OCI-LY7 (cell line): ENCODE results near the gene PITHD1. TPM values are rescaled to one million over a fixed set of nuclear protein-coding genes. Genes with fewer than 3 reads are reported as not detected.

Experiments used
- BruUV-seq: library from RNA; stranded (reverse); fragments of 400-500 nt; replicated peaks from 2 replicates; lab custom pipeline; 2021; lab: Mats Ljungman, UMichigan
- CTCF ChIA-PET: fragments of 300-600 bp; sonication (Branson Sonifier 250); formaldehyde crosslinking; loops from one replicate; lab custom pipeline; 2022; ENCODE audit warnings: antibody characterized with exemption; ENCODE audit not compliant: unreplicated experiment; lab: Charles Lee
- POLR2A ChIA-PET: fragments of 300-600 bp; sonication (Branson Sonifier 250); formaldehyde crosslinking; loops from one replicate; lab custom pipeline; 2022; ENCODE audit warnings: antibody characterized with exemption; lab: Charles Lee
- DNase-seq: peaks from one replicate; pipeline ENCODE4 v3.0.0-alpha.2; 2015; ENCODE audit warnings: low spot score
- H2AFZ ChIP-seq: fragments of 200-600 bp; sonication (generic), shearing (Covaris generic); 2 replicates; pipeline ENCODE4 v1.6.1; 2014; ENCODE audit warnings: mild to moderate bottlenecking, antibody characterized with exemption, low read length, moderate library complexity
- H3K27ac ChIP-seq: fragments of 200-600 bp; sonication (generic); 2 replicates; pipeline ENCODE4 v1.5.1; 2014; ENCODE audit warnings: mixed run types, low read depth, mild to moderate bottlenecking, moderate library complexity, low read length, inconsistent platforms; ENCODE audit not compliant: poor library complexity, severe bottlenecking
- H3K36me3 ChIP-seq: fragments of 200-600 bp; sonication (generic); 2 replicates; pipeline ENCODE4 v1.6.1; 2014; ENCODE audit warnings: mild to moderate bottlenecking, antibody characterized with exemption, low read length, moderate library complexity, mixed read lengths; ENCODE audit not compliant: insufficient read depth
- H3K4me1 ChIP-seq: fragments of 200-600 bp; sonication (generic); 2 replicates; pipeline ENCODE4 v1.5.1; 2014; ENCODE audit warnings: mild to moderate bottlenecking, low read length; ENCODE audit not compliant: insufficient read depth, poor library complexity, severe bottlenecking
- H3K4me2 ChIP-seq: fragments of 200-600 bp; sonication (generic); 2 replicates; pipeline ENCODE4 v1.6.1; 2014; ENCODE audit warnings: mild to moderate bottlenecking, low read length
- H3K4me3 ChIP-seq: fragments of 200-600 bp; sonication (generic); 2 replicates; pipeline ENCODE4 v1.5.1; 2014; ENCODE audit warnings: mild to moderate bottlenecking, low read depth, low read length; ENCODE audit not compliant: poor library complexity, severe bottlenecking
- H3K79me2 ChIP-seq: fragments of 200-600 bp; sonication (generic); 2 replicates; pipeline ENCODE4 v1.6.1; 2016; ENCODE audit warnings: low read depth, mild to moderate bottlenecking, low read length, moderate library complexity, mixed read lengths; ENCODE audit not compliant: insufficient read depth
- H3K9me2 ChIP-seq: fragments of 200-600 bp; sonication (generic); 2 replicates; pipeline ENCODE4 v1.6.1; 2016; ENCODE audit warnings: mild to moderate bottlenecking, low read length, mixed read lengths; ENCODE audit not compliant: insufficient read depth
- H3K9me3 ChIP-seq: fragments of 200-600 bp; sonication (generic); 2 replicates; pipeline ENCODE4 v1.6.1; 2014; ENCODE audit warnings: mild to moderate bottlenecking, mixed run types, low read length, mixed read lengths
- H4K20me1 ChIP-seq: fragments of 200-600 bp; sonication (generic); 2 replicates; pipeline ENCODE4 v1.6.1; 2014; ENCODE audit warnings: mild to moderate bottlenecking, antibody characterized with exemption, low read length, moderate library complexity, mixed read lengths; ENCODE audit not compliant: insufficient read depth
- CTCF ChIP-seq: fragments of 200-600 bp; sonication (generic); conservative IDR thresholded peaks from 2 replicates; pipeline ENCODE4 v1.5.1; 2014; ENCODE audit warnings: mild to moderate bottlenecking, antibody characterized with exemption, low read length, moderate library complexity, mixed read lengths
- EZH2phosphoT487 ChIP-seq: fragments of 200-600 bp; sonication (generic); IDR thresholded peaks from 2 replicates; pipeline ENCODE4 v1.6.1; 2018; ENCODE audit warnings: low read depth, borderline replicate concordance, mild to moderate bottlenecking, mixed run types, antibody characterized with exemption, low read length, moderate library complexity, mixed read lengths
- intact Hi-C: fragments of 100-400 bp; cut with micrococcal nuclease; formaldehyde crosslinking; loops from one replicate; pipeline ENCODE4 v1.10.0; 2022; ENCODE audit not compliant: unreplicated experiment
- total RNA-seq, 2 experiments: library from RNA; depleted of rRNA in 1 of 2; stranded (reverse); fragments of >200 nt in 1 of 2; shearing (Covaris generic) in 1 of 2; gene quantifications; 2 replicates each; pipeline ENCODE4 v1.2.3, GENCODE V29; 2014 to 2022

The PITHD1 gene
- total RNA-seq, 2 experiments from 2014 or later, result 63.6 to 89.9 TPM

- Histone ChIP-seq H3K9me3 (no peaks in the 10 kb centered on the region), H3K27ac (no peak overlapping the region), H4K20me1 (no peaks in the 10 kb centered on the region), H3K4me1 (peaks cover 25% of the 10 kb centered on the region), H3K36me3 (peaks cover 19% of the 10 kb centered on the region; the same call in 1 of the 2 replicates), H3K4me2 (peak overlapping the region; percentile 61), H3K79me2 (peaks cover 13% of the 10 kb centered on the region), H2AFZ (no peak overlapping the region), H3K4me3 (no peak overlapping the region), H3K9me2 (no peaks in the 10 kb centered on the region)
- no peak for DNase-seq
- BruUV-seq, result no TSS peak
- no peak for TF ChIP-seq EZH2phosphoT487
- no peak for TF ChIP-seq CTCF
- ChIA-PET POLR2A (no interaction called here), CTCF (no interaction called here)
- intact Hi-C loops, result loop anchor here (1.0 kb wide), 2 partner anchors 81 to 143 kb away; no protein-coding TSS in a partner anchor
Measured at GRCh38 chr1:23772854-23773242, 5.4 kb upstream of the PITHD1 start.

- Histone ChIP-seq H2AFZ (no peak overlapping the region), H3K36me3 (peaks cover 9% of the 10 kb centered on the region; the same call in 1 of the 2 replicates), H3K9me3 (no peaks in the 10 kb centered on the region), H3K4me3 (no peak overlapping the region), H3K9me2 (no peaks in the 10 kb centered on the region), H3K4me2 (no peak overlapping the region), H3K27ac (no peak overlapping the region), H3K4me1 (peaks cover 30% of the 10 kb centered on the region), H3K79me2 (peaks cover 24% of the 10 kb centered on the region), H4K20me1 (no peaks in the 10 kb centered on the region)
- no TSS peak for BruUV-seq
- intact Hi-C loops, result no loop called here
- CTCF ChIA-PET, result interaction anchor here (1.2 kb wide), 1 partner anchor 142 kb away, joined by 5 read pairs; no protein-coding TSS in a partner anchor
- DNase-seq, result no peak
- TF ChIP-seq CTCF (no peak), EZH2phosphoT487 (no peak)
- POLR2A ChIA-PET, result interaction anchor here (0.6 kb wide), 1 partner anchor 267 kb away, joined by 3 read pairs; no protein-coding TSS in a partner anchor
Measured at GRCh38 chr1:23774174-23774880, 3.9 kb upstream of the PITHD1 start.

- Histone ChIP-seq H3K9me3 (no peaks in the 10 kb centered on the region), H3K79me2 (peaks cover 37% of the 10 kb centered on the region), H3K4me2 (peak overlapping the region; percentile 73; the same call in 1 of the 2 replicates), H3K4me3 (no peak overlapping the region), H2AFZ (no peak overlapping the region), H3K4me1 (peaks cover 40% of the 10 kb centered on the region), H3K27ac (no peak overlapping the region), H3K9me2 (no peaks in the 10 kb centered on the region), H3K36me3 (peaks cover 24% of the 10 kb centered on the region), H4K20me1 (no peaks in the 10 kb centered on the region)
- no peak for DNase-seq
- ChIA-PET POLR2A (interaction anchor here (0.7 to 1.8 kb wide), 4 partner anchors 14 to 136 kb away, joined by 3 to 4 read pairs (median 3); partner anchors contain the start of gene GALE), CTCF (interaction anchor here (1.0 to 1.1 kb wide), 2 partner anchors 108 to 140 kb away, joined by 3 read pairs; no protein-coding TSS in a partner anchor)
- TF ChIP-seq CTCF (no peak), EZH2phosphoT487 (no peak)
- intact Hi-C loops, result no loop called here
- BruUV-seq, result no TSS peak
Measured at GRCh38 chr1:23776217-23776616, 2.0 kb upstream of the PITHD1 start.
